ENCODE results near the gene WHRN.

DNA sequence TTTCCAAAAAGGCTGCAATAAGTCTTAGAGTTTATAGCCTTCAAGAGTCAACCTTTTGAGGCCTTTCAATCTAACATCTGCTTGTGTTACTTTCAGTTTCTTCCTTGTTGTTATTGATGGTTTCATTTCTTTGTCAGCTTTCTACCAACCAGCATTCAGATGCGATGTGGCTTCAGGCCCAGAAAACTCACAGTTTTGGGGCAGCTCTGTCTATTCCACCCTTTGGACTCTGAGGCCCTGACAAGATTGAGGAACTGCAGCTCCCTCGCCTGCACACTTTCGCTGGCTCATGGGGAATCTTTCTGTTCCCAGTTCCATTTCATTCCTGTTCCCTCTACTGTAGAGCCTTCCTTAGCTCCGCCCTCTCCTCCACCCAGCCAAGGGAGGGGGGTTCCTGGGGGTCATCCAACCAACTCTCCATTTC, 13.3 kb upstream of the WHRN start:
- TF ChIP-seq, protein P1, sequence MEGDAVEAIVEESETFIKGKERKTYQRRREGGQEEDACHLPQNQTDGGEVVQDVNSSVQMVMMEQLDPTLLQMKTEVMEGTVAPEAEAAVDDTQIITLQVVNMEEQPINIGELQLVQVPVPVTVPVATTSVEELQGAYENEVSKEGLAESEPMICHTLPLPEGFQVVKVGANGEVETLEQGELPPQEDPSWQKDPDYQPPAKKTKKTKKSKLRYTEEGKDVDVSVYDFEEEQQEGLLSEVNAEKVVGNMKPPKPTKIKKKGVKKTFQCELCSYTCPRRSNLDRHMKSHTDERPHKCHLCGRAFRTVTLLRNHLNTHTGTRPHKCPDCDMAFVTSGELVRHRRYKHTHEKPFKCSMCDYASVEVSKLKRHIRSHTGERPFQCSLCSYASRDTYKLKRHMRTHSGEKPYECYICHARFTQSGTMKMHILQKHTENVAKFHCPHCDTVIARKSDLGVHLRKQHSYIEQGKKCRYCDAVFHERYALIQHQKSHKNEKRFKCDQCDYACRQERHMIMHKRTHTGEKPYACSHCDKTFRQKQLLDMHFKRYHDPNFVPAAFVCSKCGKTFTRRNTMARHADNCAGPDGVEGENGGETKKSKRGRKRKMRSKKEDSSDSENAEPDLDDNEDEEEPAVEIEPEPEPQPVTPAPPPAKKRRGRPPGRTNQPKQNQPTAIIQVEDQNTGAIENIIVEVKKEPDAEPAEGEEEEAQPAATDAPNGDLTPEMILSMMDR (IDR thresholded peaks at IDR 0.05; ENCODE audit: poor library complexity, severe bottlenecking): no peak
- TF ChIP-seq, protein P2, sequence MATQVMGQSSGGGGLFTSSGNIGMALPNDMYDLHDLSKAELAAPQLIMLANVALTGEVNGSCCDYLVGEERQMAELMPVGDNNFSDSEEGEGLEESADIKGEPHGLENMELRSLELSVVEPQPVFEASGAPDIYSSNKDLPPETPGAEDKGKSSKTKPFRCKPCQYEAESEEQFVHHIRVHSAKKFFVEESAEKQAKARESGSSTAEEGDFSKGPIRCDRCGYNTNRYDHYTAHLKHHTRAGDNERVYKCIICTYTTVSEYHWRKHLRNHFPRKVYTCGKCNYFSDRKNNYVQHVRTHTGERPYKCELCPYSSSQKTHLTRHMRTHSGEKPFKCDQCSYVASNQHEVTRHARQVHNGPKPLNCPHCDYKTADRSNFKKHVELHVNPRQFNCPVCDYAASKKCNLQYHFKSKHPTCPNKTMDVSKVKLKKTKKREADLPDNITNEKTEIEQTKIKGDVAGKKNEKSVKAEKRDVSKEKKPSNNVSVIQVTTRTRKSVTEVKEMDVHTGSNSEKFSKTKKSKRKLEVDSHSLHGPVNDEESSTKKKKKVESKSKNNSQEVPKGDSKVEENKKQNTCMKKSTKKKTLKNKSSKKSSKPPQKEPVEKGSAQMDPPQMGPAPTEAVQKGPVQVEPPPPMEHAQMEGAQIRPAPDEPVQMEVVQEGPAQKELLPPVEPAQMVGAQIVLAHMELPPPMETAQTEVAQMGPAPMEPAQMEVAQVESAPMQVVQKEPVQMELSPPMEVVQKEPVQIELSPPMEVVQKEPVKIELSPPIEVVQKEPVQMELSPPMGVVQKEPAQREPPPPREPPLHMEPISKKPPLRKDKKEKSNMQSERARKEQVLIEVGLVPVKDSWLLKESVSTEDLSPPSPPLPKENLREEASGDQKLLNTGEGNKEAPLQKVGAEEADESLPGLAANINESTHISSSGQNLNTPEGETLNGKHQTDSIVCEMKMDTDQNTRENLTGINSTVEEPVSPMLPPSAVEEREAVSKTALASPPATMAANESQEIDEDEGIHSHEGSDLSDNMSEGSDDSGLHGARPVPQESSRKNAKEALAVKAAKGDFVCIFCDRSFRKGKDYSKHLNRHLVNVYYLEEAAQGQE (IDR thresholded peaks at IDR 0.05; ENCODE audit: borderline replicate concordance): no peak
- no peak for TF ChIP-seq EZH2 (IDR thresholded peaks at IDR 0.05; ENCODE audit: borderline replicate concordance, insufficient read depth, low read length, poor library complexity, severe bottlenecking)

Measured in neural cell (in vitro differentiated cells).